ENCODE results near the gene GAREM1.

DNA sequence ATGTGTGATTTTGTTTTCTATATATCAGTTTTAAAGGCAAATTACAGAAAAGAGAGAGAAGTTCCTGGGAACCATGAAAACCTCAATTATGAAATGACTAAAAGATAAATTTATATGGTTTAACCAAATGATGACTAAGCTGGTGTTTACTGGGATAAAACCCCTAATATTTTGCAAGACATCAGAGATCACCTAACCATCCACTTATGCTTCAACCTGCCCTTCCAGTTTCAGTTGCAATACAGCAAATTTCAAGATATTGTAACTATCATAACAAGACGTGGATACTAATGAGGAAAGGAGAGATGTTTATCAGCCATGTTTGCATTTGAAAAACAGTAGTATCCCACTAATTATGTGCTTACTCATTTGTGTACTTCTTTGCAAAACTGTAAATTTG is 108.2 kb downstream of the GAREM1 start:
- TF ChIP-seq, protein P1, sequence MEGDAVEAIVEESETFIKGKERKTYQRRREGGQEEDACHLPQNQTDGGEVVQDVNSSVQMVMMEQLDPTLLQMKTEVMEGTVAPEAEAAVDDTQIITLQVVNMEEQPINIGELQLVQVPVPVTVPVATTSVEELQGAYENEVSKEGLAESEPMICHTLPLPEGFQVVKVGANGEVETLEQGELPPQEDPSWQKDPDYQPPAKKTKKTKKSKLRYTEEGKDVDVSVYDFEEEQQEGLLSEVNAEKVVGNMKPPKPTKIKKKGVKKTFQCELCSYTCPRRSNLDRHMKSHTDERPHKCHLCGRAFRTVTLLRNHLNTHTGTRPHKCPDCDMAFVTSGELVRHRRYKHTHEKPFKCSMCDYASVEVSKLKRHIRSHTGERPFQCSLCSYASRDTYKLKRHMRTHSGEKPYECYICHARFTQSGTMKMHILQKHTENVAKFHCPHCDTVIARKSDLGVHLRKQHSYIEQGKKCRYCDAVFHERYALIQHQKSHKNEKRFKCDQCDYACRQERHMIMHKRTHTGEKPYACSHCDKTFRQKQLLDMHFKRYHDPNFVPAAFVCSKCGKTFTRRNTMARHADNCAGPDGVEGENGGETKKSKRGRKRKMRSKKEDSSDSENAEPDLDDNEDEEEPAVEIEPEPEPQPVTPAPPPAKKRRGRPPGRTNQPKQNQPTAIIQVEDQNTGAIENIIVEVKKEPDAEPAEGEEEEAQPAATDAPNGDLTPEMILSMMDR (IDR thresholded peaks at IDR 0.05; ENCODE audit: low read depth, low read length): no peak
- TF ChIP-seq POLR2A (IDR thresholded peaks at IDR 0.05; ENCODE audit: extremely low read depth, insufficient read length): no peak
- TF ChIP-seq, protein P2, sequence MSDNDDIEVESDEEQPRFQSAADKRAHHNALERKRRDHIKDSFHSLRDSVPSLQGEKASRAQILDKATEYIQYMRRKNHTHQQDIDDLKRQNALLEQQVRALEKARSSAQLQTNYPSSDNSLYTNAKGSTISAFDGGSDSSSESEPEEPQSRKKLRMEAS (IDR thresholded peaks at IDR 0.05; ENCODE audit: low read depth, low read length): no peak

Data from NB4 (cell line).